Limb (tissue), 2 donors: ENCODE results near the gene STRIP1.
A peak's percentile ranks its signal among the peaks of the same experiment; 100 is the strongest.

ENCODE experiments used
- DNase-seq, 2 donors: peaks; one replicate each; pipeline ENCODE4 v3.0.0-alpha.2; 2016; ENCODE audit errors: extremely low spot score in 2 of 2

Gene STRIP1

DNA sequence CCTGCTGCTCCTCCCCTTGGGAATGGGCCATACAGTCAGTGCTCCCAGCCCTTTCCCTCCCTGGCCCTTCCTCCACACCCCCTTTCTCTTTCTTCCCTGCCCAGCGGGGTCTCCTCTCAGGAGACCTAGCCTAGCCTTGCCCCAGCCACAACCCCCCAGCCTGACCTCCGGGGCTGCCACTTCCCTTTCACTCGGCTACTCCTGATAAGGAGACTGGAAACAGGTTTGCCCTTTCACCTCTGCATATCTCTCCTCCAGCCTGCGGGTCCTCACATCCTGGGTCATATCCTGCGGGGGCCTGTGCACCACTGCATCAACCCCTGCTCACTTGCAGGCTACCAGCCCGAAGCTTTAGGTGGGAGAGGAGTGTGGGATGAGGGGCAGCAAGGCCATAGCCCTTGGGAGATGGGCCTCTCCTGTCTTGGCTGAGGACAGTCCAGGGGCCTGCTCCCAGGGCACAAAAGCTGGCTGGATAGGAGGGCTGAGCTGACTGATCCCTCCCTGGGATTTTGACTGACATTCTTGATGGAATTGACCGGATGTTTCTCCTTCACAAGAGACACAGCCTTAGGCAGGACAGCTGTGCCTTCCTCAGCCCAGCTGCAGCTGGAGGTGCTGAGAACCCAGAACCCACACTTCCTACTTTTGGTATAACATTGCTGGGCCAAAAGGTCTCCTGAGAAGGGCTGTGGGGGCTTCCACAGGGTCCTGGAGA, 55.3 kb downstream of the STRIP1 start:
- no peak for DNase-seq

GRCh38 chr1:110091381-110091780, 57.0 kb downstream of the STRIP1 start:
- no peak for DNase-seq

DNA sequence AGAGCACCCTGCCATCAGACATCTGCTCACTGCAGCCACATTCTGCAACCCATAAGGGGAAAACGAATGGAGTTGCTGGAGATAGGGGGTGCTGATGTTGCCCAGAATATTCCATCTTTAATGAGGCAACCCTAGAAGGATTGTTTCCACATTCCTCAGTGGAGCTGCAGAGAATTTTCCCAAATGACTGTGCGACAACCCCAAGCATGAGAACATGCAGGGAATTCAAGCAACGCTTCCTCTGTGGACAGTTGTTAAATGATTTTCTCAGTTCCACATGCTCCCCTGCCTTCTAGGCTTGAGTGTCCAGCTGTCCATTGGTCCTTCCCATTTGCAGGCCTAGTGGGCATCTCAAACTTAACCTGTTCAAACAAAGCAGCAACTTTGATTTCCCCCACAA, 57.4 kb downstream of the STRIP1 start:
- DNase-seq, result no peak

DNA sequence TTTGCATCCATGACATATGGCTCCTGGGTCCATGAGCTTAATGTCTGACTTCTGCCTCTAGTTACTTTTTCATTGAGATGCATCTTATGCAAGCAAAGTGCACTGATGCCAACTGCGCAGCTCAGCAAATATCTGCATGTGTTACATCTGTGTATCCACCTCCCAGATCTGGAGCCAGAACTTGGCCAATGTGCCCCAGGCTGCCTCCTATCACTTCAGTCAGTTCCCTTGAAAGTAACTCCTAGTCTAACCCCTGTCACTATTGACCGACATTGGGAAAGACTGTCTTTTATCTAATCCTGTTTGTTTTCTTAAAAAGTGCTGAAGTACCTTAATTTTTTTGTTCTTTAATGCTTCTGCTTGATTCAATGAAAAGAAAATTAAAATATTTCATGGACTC, 58.6 kb downstream of the STRIP1 start:
- DNase-seq, result no peak

GRCh38 chr1:110094931-110095654, 60.7 kb downstream of the STRIP1 start:
- no peak for DNase-seq

DNA sequence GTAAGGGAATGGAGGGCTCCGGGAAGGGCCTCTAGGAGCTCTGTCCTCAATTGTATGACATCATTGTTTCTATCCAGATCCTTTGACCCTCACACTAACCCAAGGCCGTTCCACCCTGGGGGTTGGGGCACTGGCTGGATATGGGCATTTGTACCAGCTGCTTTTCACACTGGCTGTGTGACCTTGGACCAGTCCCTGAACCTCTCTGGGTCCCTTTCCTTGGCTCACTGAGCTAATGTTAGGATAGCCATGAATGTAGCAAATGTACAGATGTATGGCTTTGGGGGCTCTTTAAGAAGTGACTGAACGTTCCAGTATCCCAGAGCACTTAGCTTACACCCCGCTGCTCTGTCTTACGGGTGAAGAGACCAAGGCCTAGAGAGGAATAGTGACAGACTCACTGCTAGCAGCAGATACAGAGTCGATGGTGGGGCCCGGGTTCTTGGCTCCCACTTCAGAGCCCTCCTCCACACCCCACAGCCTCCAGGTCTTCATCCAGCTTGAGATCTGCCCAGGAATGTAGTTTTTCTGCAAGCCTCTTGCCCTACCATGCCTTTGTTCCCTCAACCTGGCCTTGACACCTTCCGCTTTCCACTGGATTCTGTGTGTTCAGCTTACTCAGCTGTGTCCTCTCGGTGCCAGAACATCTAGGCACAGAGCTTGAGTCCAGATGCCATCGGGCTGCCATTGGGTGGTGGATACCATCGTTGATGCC, 63.2 kb downstream of the STRIP1 start:
- DNase-seq, result no peak

GRCh38 chr1:110098222-110099026, 64.0 kb downstream of the STRIP1 start:
- DNase-seq, result no peak

GRCh38 chr1:110100335-110100734, 65.9 kb downstream of the STRIP1 start:
- no peak for DNase-seq

DNA sequence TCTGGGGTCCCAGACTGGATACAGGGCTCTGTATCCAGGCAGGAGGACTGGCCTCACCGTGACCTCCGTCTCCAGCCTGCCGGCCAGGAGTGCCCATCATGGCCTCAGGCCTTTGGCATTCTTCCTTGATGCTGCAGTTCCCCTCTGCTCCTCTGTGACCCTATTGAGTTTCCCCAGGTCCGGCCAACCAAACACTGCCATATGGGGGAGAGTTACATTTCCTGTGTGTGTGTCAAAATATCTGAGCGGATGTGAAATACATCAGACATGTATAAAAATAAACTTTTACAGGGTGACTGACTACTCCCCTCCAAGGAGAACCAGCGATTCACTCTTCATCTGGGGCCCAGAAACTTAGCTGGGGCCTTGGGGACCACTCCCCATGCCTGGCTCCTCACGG, 67.7 kb downstream of the STRIP1 start:
- peak in 1 of 2 donors; percentile 31 for DNase-seq
